Kidney (tissue), 14 donors: ENCODE results near the gene OTOF. TPM values are rescaled to one million over a fixed set of nuclear protein-coding genes. Genes with fewer than 3 reads are reported as not detected.

ENCODE experiments used
- DNase-seq, 5 donors: peaks; one replicate each; pipeline ENCODE4 v3.0.0-alpha.2; 2013 to 2020
- FAIRE-seq: peaks from 2 replicates; lab custom pipeline; 2012; peaks lifted over from hg19 to GRCh38; lab: Jason Lieb, UNC
- H3K27ac ChIP-seq, 2 donors: one replicate each; pipeline ENCODE4 v1.7.0; 2013; ENCODE audit warnings: low read depth in 2 of 2, low read length in 2 of 2, inconsistent platforms in 1 of 2
- H3K27me3 ChIP-seq: one replicate; pipeline ENCODE4 v1.7.1; 2013; ENCODE audit warnings: low read length, inconsistent platforms; ENCODE audit not compliant: control insufficient read depth, insufficient read depth
- H3K36me3 ChIP-seq, 3 donors: one replicate each; pipeline versions ENCODE4 v1.7.0 to v1.7.1; 2013; ENCODE audit warnings: low read length in 3 of 3, control low read depth in 1 of 3, inconsistent platforms in 1 of 3; ENCODE audit not compliant: insufficient read depth in 3 of 3, control insufficient read depth in 2 of 3
- H3K4me1 ChIP-seq, 3 donors: one replicate each; pipeline versions ENCODE4 v1.7.0 to v1.7.1; 2013; ENCODE audit warnings: low read length in 3 of 3, inconsistent platforms in 1 of 3, low read depth in 1 of 3; ENCODE audit not compliant: control insufficient read depth in 2 of 3, insufficient read depth in 2 of 3
- H3K4me3 ChIP-seq, 3 donors: one replicate each; pipeline versions ENCODE4 v1.7.0 to v1.8.1; 2013; ENCODE audit warnings: low read length in 3 of 3, control low read depth in 1 of 3, inconsistent platforms in 1 of 3
- H3K9ac ChIP-seq, 3 donors: one replicate each; pipeline versions ENCODE4 v1.7.0 to v1.7.1; 2013; ENCODE audit warnings: low read length in 3 of 3, control low read depth in 1 of 3, inconsistent platforms in 1 of 3
- H3K9me3 ChIP-seq, 3 donors: one replicate each; pipeline versions ENCODE4 v1.7.0 to v1.7.1; 2013; ENCODE audit warnings: low read length in 3 of 3, control low read depth in 1 of 3, inconsistent platforms in 1 of 3; ENCODE audit not compliant: control insufficient read depth in 2 of 3, insufficient read depth in 1 of 3
- intact Hi-C: fragments of 100-400 bp; cut with DNase I; formaldehyde crosslinking; loops from one replicate; pipeline ENCODE4 v1.11.1; 2022
- polyA plus RNA-seq: library from polyadenylated mRNA; stranded (reverse); fragments of 350-450 nt; fragmentation: Illumina TruSeq; extraction: RNeasy Lipid Tissue Mini Kit (QIAGEN cat#74804); gene quantifications from one replicate; pipeline ENCODE4 v1.2.3, GENCODE V29; 2014; ENCODE audit warnings: low read depth, low replicate concordance; ENCODE audit not compliant: insufficient read depth
- total RNA-seq: library from RNA; stranded (reverse); fragmentation: NEBNext Ultra II Directional; extraction: Animal tissue kit (Norgen Biotek cat#: 25700); gene quantifications from one replicate; pipeline ENCODE4 v1.2.1, GENCODE V29; 2021
- TF ChIP-seq, protein P1 (sequence below): IDR thresholded peaks from 3 replicates; pipeline ENCODE4 v1.5.1; 2012; ENCODE audit warnings: mild to moderate bottlenecking, moderate library complexity, borderline replicate concordance; ENCODE audit not compliant: insufficient read depth; ENCODE audit errors: extremely low read depth
- donor health status: control.
- donor health status: control.
- donor health status: control.
- donor health status: control.
- donor health status: control.
- donor health status: DM: yes; HTN: yes; CAD: no.
- donor health status: Normal renal cell carcinoma (clear cell type).

The OTOF gene
- total and polyA plus RNA-seq, 2 donors from 2014 or later = 0.16 TPM; not detected in 1

DNA sequence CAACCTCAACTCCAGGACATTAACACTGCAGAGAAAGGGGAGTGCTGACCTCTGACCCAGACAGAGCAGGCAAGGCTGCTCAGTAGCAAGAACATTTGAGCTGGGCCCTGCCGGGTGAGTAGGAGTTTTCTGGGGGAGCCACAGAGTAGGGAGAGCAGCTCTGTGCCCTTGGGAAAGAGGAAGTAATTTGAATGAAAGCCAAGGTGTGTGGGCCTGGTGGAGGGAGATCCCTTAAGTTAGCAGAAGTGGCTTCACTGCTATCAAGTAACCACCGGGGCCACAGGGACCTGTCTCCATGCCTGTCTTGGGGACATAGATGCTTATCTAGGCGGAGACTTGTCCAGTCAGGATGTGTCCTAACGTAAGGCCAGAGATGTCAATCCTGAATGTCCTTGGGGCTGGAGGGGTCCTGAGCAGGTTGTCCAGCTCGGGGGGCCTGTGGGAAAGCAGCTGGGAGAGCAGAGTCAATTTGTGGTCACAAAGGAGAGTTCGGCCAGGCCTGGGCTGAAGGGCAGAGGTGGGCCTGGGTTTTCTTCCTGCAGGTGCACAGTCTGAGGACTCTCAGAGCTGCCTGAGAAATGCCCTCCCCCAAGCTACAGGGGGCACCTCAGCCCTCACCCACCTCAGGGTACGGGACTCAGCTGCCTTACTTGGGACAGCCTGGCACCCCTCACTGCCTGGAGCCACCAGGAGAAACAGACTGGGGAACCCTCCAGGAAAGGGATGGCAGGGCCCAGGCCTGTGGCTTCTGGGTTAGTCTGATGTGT is 15.0 kb upstream of the OTOF start:
- Histone ChIP-seq H3K27me3 (no peaks in the 10 kb centered on the region), H3K4me3 (no peak overlapping the region), H3K9me3 (no peaks in the 10 kb centered on the region), H3K4me1 (no peaks in the 10 kb centered on the region), H3K27ac (no peak overlapping the region), H3K9ac (no peak overlapping the region), H3K36me3 (no peaks in the 10 kb centered on the region)
- DNase-seq (peak in 1 of 5 donors; percentile 49), FAIRE-seq (no peak)
- TF ChIP-seq, protein P1, sequence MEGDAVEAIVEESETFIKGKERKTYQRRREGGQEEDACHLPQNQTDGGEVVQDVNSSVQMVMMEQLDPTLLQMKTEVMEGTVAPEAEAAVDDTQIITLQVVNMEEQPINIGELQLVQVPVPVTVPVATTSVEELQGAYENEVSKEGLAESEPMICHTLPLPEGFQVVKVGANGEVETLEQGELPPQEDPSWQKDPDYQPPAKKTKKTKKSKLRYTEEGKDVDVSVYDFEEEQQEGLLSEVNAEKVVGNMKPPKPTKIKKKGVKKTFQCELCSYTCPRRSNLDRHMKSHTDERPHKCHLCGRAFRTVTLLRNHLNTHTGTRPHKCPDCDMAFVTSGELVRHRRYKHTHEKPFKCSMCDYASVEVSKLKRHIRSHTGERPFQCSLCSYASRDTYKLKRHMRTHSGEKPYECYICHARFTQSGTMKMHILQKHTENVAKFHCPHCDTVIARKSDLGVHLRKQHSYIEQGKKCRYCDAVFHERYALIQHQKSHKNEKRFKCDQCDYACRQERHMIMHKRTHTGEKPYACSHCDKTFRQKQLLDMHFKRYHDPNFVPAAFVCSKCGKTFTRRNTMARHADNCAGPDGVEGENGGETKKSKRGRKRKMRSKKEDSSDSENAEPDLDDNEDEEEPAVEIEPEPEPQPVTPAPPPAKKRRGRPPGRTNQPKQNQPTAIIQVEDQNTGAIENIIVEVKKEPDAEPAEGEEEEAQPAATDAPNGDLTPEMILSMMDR = no peak
- intact Hi-C loops = no loop called here

DNA sequence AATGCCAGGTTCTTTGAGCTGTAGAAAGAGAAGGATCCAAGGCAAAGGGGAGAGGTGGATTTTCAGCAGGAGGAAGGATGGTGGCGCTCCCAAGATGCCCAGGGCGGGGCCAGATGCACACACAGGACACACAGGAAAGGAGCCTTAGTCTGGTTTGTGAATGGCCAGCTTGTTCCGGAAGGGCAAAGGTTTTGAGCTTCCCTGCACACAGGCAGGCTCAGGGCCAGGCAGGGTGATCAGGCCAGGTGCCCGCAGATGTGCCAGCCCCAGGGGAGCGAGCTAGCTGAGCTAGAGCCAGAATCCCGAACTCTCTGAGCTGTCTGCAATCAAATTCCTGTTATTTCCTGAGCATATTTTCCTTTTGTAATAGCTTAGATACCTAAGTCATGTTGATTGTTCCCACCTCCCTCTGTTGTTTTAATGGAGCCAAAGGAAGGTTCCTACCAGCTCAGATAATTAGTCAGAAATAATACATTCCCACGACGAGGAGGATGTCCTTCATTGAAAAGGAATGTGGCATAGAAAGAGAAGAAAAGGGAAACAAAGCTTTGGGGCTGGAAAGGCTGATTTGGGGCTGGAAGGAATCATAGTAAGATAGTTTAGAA is 13.7 kb upstream of the OTOF start:
- Histone ChIP-seq H3K36me3 (no peaks in the 10 kb centered on the region), H3K27me3 (no peaks in the 10 kb centered on the region), H3K9me3 (no peaks in the 10 kb centered on the region), H3K4me3 (no peak overlapping the region), H3K27ac (no peak overlapping the region), H3K4me1 (no peaks in the 10 kb centered on the region), H3K9ac (no peak overlapping the region)
- TF ChIP-seq, protein P1 = no peak
- no peak for FAIRE-seq
- DNase-seq = no peak
- intact Hi-C loops = no loop called here

DNA sequence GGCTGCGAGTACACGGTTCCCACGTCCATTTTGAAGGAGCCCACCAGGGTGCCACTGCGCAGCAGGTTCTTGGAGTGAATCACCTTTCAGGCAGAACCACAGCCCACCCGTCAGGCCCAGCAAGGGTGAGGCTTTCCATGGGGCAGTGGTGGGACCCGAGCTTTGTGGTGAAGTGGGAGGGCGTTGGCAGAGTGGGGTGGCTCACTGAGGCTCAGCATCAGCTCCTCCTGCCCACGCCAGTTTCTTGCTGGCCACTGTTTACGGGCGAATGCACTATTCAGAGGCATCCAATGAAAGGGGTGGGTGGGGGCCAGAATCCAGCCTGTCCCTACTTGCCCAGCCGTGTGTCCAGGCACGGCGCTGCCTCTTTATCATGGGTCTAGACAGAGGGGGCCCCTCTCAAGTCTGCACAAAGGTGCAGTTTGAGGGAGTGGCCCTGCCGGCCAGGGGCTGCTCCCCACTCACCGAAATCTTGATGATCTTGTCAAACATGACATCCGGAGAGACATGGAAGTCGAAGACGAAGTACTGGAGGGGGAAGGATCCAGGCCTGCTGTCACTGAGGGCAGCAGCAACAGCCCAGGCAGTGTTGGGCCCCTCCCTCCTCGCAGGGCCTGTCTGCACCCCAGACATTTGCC is 11.4 kb upstream of the OTOF start:
- Histone ChIP-seq H3K9me3 (no peaks in the 10 kb centered on the region), H3K9ac (no peak overlapping the region), H3K36me3 (no peaks in the 10 kb centered on the region), H3K27ac (no peak overlapping the region), H3K4me3 (no peak overlapping the region), H3K4me1 (no peaks in the 10 kb centered on the region), H3K27me3 (no peaks in the 10 kb centered on the region)
- intact Hi-C loops = no loop called here
- DNase-seq (no peak), FAIRE-seq (no peak)
- TF ChIP-seq, protein P1 = no peak
